ENCODE data around the gene EGFR.

The EGFR gene

GRCh38 chr7:55063633-55064032 lies 44.8 kb downstream of the EGFR start:
- peak; percentile 76 for DNase-seq

DNA sequence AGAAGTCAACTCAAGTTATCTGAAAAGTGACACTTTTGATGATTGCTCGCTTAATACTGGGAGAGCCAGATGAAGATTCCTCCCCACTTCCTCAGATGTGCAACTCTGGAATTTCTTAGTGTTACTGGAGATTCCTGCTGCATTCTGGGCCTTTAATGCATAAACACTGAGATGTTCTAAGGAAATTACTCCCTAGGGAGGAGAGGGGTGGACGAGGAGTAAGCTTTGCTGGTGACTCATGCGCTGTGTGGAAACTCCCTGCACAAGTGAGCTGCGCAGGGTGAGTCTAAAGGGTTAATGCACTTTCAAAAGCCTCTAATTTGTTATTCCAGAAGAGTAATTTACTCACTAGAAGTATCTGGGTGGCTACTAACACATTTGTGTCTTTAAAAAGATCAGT lies 46.3 kb downstream of the EGFR start:
- peak; percentile 97 for DNase-seq

GRCh38 chr7:55065511-55066229 lies 46.9 kb downstream of the EGFR start:
- peak; percentile 80 for DNase-seq

GRCh38 chr7:55066524-55066923 lies 47.7 kb downstream of the EGFR start:
- peak; percentile 51 for DNase-seq

DNA sequence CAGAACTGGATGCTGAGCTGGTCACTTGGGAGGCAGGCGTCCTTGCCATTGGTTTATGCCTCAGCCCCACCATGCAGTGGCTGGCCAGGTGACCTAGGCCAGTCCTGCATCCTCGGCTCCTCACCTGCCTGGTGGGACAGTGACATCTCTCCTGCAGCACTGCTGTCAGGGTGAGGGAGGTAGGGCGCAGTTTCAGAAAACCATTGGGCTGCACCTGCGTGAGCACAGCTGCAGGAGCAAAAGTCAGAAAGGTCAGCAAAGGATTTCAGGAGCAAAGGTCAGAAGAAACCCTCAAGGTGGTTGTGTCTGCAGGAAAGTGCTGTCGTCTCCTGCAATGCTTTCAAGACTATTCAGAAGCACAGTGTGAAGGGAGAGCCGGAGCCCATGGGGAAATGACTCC lies 48.1 kb downstream of the EGFR start:
- no peak for DNase-seq

- DNase-seq = no peak
Measured at GRCh38 chr7:55067748-55068147, 48.9 kb downstream of the EGFR start.

DNA sequence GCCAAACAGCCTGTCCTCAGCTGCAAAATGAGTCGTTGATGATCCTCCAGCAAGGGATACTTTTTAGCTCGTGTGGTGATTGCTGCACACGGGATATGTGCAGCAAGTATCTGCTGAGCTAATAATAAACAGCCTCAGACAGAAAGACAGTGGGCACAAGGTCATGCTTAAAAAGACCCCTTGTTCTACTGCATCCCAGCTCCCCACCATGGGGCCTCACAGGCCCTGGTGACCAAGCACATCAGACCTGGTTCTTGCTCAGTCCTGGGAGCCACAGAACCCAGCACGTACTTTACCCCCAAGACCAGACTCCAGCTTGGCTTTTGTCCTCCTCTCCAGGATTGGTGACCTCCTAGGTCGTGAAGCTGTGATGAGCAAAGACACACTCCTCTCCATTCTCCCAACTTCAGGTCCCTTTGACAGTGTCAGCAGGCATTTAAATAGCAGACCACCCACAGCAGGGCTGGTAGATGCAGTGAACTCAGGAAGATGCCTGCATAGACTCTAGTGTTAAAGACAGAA lies 50.5 kb downstream of the EGFR start:
- DNase-seq = no peak

DNA sequence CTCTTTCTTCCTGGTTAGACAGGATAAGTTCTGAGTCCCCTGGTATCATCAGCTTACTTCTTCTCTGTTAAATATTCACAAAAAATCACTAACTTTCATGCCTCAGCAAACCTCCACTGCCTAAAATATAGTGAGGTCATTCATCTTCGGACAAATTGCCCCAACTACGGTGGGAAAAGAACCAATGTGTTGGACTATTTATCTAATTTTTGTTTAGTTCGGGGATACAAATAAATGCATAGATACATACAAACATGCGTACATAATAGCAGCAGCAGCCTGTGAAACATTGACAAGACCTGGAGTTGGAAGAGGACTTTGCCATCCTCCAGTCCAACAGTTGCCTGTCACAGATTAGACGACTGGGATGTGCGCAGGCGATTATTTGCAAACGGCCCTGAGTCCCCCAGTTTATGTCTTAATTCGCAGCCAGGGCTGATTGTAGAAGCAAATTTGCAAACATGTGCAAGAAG lies 51.5 kb downstream of the EGFR start:
- no peak for DNase-seq

DNA sequence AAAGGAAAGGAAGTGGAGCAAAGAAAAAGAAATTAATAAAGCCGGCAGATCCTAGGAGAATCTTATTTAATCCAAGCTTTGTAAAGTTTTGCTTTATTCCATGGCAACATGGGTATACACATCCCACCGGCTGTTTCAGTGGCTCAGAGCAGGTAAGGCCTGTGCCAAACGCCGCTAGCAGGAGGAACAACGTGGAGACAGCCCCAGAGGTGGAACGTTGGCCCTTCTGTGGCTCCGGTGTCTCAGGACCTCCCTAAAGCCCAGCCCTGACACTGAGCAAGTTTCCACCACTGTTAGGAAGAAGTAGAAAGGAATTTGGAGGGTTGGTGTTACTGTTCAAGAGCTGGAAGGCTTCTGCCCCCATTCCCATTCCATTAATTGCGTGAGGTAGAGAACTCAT lies 52.0 kb downstream of the EGFR start:
- DNase-seq = no peak

DNA sequence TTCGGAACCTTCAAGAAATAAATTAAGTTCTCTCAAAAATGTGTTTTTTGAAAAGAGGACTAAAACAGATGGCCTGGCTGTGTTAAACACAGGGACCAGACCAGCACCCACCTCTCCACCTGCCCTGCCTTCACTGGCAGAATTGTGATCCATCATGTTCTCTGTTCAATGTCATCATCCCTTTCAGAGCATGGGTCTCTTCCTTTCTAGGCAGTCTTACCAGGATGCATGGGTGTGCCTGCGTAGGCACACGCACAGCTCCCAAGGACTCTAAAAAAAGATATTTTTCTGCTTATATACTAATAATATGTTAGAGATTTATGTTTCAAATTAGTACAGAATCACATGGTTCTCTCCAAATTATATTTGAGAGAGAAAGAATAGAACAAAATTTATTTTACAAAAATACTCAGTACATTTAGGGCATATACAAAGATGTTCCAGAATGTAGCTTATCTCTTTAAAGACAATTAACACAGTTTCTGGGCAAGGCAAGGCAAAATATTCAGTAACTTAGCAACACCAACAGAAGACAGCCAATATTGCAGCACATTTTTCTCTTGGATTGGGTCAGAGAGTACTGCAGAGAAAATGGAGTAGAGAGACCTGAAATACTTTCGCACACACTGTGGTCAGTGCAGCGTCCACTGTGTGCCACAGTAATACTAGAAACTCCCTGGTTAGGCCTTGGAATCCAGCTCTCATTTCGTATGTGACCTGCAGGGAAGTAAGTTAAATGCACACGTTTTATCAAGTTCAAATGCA lies 52.8 kb downstream of the EGFR start:
- no peak for DNase-seq

DNA sequence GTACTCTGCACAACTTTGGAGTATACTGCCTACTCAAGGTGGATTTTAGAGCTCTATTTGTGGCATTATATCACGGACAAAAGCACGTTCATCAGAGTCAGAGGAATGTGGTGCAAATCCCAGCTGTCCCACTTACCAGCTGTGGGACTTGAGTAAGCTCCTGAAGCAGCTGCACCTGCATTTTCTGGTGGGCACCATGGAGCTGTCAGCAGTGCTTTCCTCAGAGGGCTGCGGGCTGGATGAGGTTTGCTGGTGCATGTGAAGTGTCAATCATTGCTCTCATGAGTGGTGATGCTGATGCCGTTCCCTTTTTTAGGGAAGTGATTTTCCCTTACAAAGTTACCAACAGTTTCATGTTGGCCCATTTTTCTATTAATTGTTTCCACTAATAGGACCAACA lies 53.4 kb downstream of the EGFR start:
- no peak for DNase-seq

DNA sequence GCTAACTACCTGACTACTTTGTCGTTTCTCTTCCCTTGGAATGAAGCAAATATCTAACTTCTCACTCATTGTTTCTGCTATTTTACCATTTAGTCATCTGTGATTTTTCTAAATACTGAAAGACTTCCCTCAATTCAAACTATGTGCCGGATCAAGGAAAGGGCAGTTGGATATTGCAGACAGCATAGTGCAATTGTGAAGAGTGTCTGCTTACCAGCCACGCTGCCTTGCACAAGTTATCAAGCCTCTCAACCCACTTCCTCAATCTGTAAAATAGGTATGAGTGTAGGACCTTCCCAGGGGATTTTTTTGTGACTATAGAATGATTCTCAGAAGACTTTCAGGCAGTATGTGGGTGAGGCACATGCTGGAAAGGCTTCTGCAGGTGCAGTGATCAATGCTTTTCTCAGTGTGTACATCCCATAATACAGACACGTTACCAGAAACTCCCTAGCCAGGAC lies 54.3 kb downstream of the EGFR start:
- peak; percentile 61 for DNase-seq

GRCh38 chr7:55073976-55074528 lies 55.2 kb downstream of the EGFR start:
- peak; percentile 99 for DNase-seq

GRCh38 chr7:55075464-55076021 lies 56.7 kb downstream of the EGFR start:
- DNase-seq = no peak

GRCh38 chr7:55077561-55078410 lies 59.0 kb downstream of the EGFR start:
- DNase-seq = no peak

DNA sequence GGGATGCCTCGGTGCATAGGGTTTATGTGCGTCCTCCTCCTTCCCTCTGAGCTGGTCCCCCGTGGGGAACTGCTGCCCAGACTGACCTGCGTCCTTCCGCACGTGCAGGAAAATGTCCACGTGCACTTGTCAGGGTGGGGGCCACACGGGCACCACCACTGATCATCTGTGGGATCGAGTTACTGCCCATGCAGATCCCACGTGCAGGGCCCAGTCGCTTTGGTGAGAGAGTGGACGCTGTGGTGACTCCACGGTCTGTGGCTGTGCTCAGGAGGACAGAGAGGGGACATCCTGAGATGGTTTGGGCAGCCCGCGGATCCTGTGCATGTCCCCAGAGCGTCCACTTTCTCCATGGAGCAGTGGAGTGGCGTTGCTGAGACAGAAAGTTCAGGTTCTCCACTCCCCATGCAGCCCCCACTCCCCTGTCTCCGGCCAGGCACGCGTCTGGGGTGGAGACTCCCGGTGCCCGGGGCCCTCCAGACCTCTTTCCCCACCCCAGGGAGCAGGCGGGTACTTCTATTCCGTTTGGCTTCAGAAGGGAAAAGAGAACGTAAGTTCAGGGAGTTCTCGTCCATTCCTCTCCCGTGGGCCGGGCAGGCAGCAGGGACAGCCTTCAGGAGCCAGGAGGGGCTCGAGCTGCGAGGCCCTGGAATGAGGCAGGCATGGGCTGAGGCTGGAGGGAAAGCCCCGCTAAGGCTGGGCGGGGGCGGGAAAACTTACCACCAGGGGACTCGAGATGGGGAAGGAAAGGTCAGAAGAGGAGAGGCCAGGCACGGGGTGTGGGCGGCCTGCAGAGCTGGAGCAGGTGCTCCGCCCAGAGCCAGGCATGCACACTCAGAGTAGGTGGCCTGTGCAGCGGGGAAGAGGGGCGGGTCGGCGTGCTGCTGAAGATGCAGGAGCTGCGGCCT lies 59.9 kb downstream of the EGFR start:
- peak; percentile 77 for DNase-seq

DNA sequence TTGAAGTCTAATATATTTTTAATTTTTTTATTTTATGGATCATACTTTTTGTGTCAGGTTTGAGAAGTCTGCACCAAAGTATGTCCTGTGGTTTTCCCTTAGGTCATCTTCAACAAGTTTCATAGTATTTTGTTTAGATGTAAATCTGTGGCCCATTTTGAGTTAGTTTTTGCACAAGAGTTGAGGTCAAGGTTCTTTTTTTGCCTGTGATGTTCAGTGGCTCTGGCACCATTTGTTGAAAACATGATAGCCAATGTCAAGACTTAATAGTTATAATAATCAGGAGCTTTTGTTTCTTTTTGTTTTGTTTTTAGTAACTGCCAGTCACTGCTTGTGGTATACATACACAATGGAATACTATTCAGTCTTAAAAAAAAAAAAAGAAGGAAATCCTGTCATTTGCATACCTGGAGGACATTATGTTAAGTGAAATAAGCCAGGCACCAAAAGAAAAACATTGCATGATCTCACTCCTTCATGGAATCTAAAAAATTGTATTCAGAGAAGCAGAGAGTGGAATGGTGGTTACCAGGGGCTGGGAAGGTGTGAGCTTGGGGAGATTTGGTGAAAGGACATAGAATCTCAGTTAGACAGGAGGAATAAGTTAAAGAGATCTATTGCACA lies 61.3 kb downstream of the EGFR start:
- DNase-seq = no peak

GRCh38 chr7:55081068-55081467 lies 62.3 kb downstream of the EGFR start:
- no peak for DNase-seq

- no peak for DNase-seq
Measured at GRCh38 chr7:55081472-55082227, 62.8 kb downstream of the EGFR start.

- no peak for DNase-seq
Measured at GRCh38 chr7:55082228-55082603, 63.4 kb downstream of the EGFR start.
